ENCODE measurements around the gene CERCAM.

CERCAM gene

GRCh38 chr9:128375865-128376264 lies 44.8 kb upstream of the CERCAM start:
- no peak for ATAC-seq
- TF ChIP-seq PPARA (CRISPR knock-in tag; IDR thresholded peaks at IDR 0.05; ENCODE audit: borderline replicate concordance) (no peak), ZFP3 (CRISPR knock-in tag; IDR thresholded peaks at IDR 0.05) (no peak), CSRNP3 (CRISPR knock-in tag; IDR thresholded peaks at IDR 0.05) (no peak), SNAI2 (CRISPR knock-in tag; IDR thresholded peaks at IDR 0.05) (no peak), PATZ1 (CRISPR knock-in tag; IDR thresholded peaks at IDR 0.05; ENCODE audit: borderline replicate concordance) (no peak)

DNA sequence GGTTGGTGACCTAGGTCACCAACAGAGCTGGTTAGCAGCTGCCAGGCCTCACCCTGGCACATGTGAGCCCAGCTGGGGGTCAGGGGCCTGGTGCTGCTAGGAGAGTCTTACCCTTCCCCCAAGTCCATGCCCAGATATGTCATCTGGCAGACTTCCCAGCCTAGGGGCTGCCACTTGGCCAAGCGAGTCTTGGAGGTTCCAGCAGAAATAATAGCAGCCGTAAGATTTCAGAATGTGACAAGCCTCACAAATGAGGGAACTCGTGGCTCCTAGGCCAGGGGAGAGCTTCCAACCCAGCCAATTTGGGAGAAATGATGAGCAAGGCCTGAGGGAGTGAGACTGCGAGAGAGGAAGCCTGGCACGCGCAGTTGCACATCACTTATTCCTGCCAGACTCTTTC lies 38.4 kb upstream of the CERCAM start:
- no peak for ATAC-seq
- TF ChIP-seq ZC3H10 (CRISPR knock-in tag; IDR thresholded peaks at IDR 0.05) (no peak), GLIS3 (CRISPR knock-in tag; IDR thresholded peaks at IDR 0.05) (no peak), ZFP30 (CRISPR knock-in tag; IDR thresholded peaks at IDR 0.05) (no peak), ZNF70 (CRISPR knock-in tag; IDR thresholded peaks at IDR 0.05) (no peak), ISL1 (CRISPR knock-in tag; IDR thresholded peaks at IDR 0.05) (no peak), PPARA (CRISPR knock-in tag; IDR thresholded peaks at IDR 0.05; ENCODE audit: borderline replicate concordance) (no peak), ESRRG (CRISPR knock-in tag; IDR thresholded peaks at IDR 0.05) (no peak), TCF4 (CRISPR knock-in tag; IDR thresholded peaks at IDR 0.05; ENCODE audit: borderline replicate concordance) (no peak), SNAI2 (CRISPR knock-in tag; IDR thresholded peaks at IDR 0.05) (no peak), ZNF565 (CRISPR knock-in tag; conservative IDR thresholded peaks at IDR 0.05; ENCODE audit: low read depth) (no peak), CSRNP3 (CRISPR knock-in tag; IDR thresholded peaks at IDR 0.05) (no peak), CSDC2 (CRISPR knock-in tag; IDR thresholded peaks at IDR 0.05) (no peak), BACH2 (CRISPR knock-in tag; IDR thresholded peaks at IDR 0.05; ENCODE audit: borderline replicate concordance) (no peak), PATZ1 (CRISPR knock-in tag; IDR thresholded peaks at IDR 0.05; ENCODE audit: borderline replicate concordance) (no peak), CREB5 (CRISPR knock-in tag; IDR thresholded peaks at IDR 0.05; ENCODE audit: low read depth) (no peak), ARNTL (CRISPR knock-in tag; IDR thresholded peaks at IDR 0.05; ENCODE audit: borderline replicate concordance, low read depth) (no peak)
- TF ChIP-seq, protein P1, sequence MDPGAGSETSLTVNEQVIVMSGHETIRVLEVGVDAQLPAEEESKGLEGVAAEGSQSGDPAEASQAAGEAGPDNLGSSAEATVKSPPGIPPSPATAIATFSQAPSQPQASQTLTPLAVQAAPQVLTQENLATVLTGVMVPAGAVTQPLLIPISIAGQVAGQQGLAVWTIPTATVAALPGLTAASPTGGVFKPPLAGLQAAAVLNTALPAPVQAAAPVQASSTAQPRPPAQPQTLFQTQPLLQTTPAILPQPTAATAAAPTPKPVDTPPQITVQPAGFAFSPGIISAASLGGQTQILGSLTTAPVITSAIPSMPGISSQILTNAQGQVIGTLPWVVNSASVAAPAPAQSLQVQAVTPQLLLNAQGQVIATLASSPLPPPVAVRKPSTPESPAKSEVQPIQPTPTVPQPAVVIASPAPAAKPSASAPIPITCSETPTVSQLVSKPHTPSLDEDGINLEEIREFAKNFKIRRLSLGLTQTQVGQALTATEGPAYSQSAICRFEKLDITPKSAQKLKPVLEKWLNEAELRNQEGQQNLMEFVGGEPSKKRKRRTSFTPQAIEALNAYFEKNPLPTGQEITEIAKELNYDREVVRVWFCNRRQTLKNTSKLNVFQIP (CRISPR knock-in tag; IDR thresholded peaks at IDR 0.05; ENCODE audit: borderline replicate concordance, low read depth): no peak

DNA sequence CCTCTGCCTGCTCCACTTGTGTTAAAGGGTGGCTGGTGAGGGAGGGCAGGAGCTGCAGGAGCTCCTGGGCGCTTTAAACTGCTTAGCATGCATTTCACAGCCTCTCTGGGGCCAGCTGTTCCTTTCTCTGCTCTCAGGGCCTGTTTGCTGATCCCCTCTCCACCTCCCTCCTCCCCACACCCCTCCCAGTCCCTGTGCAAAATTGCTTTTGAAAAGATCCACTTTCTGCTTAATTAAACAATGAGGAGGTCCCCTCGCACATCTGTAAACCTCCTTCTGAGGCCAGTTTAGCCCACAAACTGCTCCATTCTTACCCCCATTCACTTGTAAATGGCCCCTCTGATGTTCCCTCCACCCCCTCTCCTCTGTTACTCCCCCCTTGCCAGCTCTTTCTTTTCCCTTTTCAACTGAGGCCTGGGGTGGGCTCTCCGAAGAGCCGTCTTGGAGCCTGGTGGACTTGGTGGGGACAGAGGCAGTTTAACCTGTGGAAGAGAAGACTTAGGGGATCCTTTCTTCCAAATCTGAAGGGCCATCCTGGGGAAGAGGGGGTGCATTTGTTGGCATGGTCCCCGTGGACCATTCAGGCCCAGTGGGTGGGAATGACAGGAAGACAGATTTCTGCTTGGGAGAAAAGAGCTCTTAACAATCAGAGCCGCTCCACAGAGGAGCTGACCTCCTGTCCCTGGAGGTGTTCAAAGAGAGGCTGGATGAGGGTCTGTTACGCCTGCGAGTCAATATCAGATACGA lies 37.5 kb upstream of the CERCAM start:
- no peak for ATAC-seq
- TF ChIP-seq GLIS3 (CRISPR knock-in tag; IDR thresholded peaks at IDR 0.05): no peak
- TF ChIP-seq ZFP3 (CRISPR knock-in tag; IDR thresholded peaks at IDR 0.05): no peak
- TF ChIP-seq ZFP30 (CRISPR knock-in tag; IDR thresholded peaks at IDR 0.05): no peak
- TF ChIP-seq ZC3H10 (CRISPR knock-in tag; IDR thresholded peaks at IDR 0.05): no peak
- no peak for TF ChIP-seq ZNF70 (CRISPR knock-in tag; IDR thresholded peaks at IDR 0.05)
- TF ChIP-seq, protein P1 (CRISPR knock-in tag; IDR thresholded peaks at IDR 0.05; ENCODE audit: borderline replicate concordance, low read depth): no peak
- TF ChIP-seq RARB (CRISPR knock-in tag; IDR thresholded peaks at IDR 0.05): no peak
- no peak for TF ChIP-seq TOX (CRISPR knock-in tag; IDR thresholded peaks at IDR 0.05; ENCODE audit: borderline replicate concordance)
- no peak for TF ChIP-seq BACH2 (CRISPR knock-in tag; IDR thresholded peaks at IDR 0.05; ENCODE audit: borderline replicate concordance)
- no peak for TF ChIP-seq PATZ1 (CRISPR knock-in tag; IDR thresholded peaks at IDR 0.05; ENCODE audit: borderline replicate concordance)
- TF ChIP-seq CREB5 (CRISPR knock-in tag; IDR thresholded peaks at IDR 0.05; ENCODE audit: low read depth): no peak
- TF ChIP-seq ISL1 (CRISPR knock-in tag; IDR thresholded peaks at IDR 0.05): no peak
- TF ChIP-seq TCF4 (CRISPR knock-in tag; IDR thresholded peaks at IDR 0.05; ENCODE audit: borderline replicate concordance): no peak
- no peak for TF ChIP-seq ZNF565 (CRISPR knock-in tag; conservative IDR thresholded peaks at IDR 0.05; ENCODE audit: low read depth)
